Activated naive CD8-positive, alpha-beta T cell treated with anti-CD3 and anti-CD28 coated beads, Interleukin-2, amount 50 U/mL, for 16 hours (primary cell): Measurements from ENCODE around the gene ACTC1.

Source experiments
- DNase-seq: peaks from one replicate; pipeline ENCODE4 v3.0.0-alpha.2; 2020; ENCODE audit warnings: low read depth, low spot score

ACTC1 gene

GRCh38 chr15:34802371-34802770 is 7.0 kb upstream of the ACTC1 start:
- DNase-seq = no peak

GRCh38 chr15:34799149-34800101 is 4.1 kb upstream of the ACTC1 start:
- DNase-seq = no peak

DNA sequence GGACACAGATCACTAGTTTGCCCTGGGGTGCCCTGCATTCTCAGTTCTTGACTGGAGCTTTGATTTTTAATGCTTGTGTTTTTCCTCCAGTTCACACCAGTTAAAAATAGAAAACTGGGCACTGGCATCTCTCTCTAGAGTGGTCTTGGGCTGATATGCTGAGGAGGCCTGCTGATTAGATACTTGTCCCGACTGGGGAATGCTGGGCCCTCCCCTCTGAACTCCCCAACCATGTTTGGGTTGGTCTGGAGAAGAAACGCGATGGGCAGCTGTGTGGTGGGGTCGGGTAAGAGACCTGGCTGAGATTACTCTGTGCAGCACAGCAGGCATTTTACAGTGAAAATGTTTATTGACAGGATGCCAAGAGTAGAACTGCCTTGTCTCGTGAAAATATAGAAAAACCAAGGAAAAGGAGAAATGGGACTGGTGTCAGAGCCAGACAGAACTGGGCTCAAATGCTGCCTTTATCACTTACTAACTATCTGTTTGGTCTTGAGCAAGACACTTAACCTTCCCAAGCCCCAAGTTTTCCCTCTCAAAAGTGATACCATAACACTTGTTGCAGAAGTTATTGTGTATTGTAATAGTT is 1.6 kb upstream of the ACTC1 start:
- DNase-seq = no peak

- DNase-seq = no peak
Measured at GRCh38 chr15:34794590-34795206, 651 bp downstream of the ACTC1 start.

GRCh38 chr15:34793901-34794300 is 1.4 kb downstream of the ACTC1 start:
- DNase-seq = no peak

DNA sequence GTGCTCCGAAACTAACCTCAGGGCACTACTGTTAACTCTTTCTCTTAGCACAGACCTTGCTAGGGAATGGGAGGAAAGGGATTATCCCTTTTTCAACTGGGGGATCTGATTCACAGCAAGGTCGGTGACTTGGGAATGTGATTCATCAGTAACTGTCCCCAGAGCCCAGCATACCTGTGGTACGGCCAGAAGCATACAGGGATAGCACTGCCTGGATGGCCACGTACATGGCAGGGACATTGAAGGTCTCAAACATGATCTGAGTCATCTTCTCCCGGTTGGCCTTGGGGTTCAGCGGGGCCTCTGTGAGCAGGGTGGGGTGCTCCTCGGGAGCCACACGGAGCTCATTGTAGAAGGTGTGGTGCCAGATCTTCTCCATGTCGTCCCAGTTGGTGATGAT is 2.3 kb downstream of the ACTC1 start:
- no peak for DNase-seq

DNA sequence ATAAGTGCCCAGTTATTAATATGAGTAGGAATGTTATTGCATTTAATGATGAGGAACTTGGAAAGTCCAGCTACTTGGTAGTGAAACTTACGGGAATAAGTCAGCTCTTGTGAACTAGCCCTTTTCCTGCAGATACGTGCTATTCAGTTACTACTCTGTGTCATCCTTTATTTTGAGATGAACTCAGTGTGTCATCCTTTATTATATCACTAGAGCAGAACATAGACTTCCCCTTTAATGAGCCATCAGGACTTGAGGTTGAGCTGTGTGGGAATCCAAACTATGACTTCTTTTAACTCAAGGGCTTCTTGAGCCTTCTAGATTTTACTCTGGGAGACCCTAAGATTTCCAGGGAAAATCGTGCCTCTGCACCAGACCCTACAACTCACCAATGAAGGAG is 3.6 kb downstream of the ACTC1 start:
- no peak for DNase-seq

- DNase-seq = no peak
Measured at GRCh38 chr15:34790121-34790520, 5.2 kb downstream of the ACTC1 start.

- no peak for DNase-seq
Measured at GRCh38 chr15:34789326-34789725, 6.0 kb downstream of the ACTC1 start.

GRCh38 chr15:34786206-34786605 is 9.1 kb downstream of the ACTC1 start:
- DNase-seq = no peak

GRCh38 chr15:34783991-34784390 is 11.4 kb downstream of the ACTC1 start:
- no peak for DNase-seq

- no peak for DNase-seq
Measured at GRCh38 chr15:34783431-34783830, 11.9 kb downstream of the ACTC1 start.

DNA sequence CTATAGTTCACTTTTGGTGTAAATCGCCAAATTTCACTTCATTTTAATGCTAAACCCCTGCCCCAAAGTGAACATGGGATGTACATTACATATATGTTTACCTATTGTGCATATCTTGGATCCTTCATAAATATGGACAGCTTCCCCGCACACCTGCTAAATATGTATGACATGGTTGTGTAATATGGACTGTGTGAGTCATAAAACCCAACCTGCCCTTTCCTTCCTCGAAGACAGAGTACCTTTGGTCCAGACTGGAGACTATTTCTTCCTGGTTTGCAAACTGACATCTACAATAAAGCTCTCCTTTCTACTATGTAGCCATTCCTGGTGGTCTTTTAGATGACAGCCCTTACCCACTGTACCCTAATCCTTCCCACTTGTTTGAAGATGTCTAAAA is 12.4 kb downstream of the ACTC1 start:
- DNase-seq = no peak

DNA sequence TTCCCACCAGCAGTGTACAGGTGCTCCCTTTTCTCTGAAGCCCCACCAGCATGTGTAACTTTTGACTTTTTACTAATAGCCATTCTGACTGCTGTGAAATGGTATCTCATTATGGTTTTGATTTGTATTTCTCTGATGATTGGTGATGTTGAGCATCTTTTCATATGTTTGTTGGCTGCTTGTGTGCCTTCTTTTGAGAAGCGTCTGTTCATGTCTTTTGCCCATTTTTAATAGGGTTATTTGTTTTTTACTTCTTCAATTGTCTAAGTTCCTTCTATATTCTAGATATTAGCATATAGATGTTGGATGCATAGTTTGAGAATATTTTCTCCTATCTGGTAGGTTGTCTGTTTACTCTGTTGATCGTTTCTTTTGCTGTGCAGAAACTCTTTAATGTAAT is 14.6 kb downstream of the ACTC1 start:
- no peak for DNase-seq

GRCh38 chr15:34776606-34777105 is 18.7 kb downstream of the ACTC1 start:
- no peak for DNase-seq

GRCh38 chr15:34773917-34774316 is 21.4 kb downstream of the ACTC1 start:
- DNase-seq = no peak

- DNase-seq = no peak
Measured at GRCh38 chr15:34773013-34773412, 22.3 kb downstream of the ACTC1 start.

GRCh38 chr15:34772312-34772711 is 23.0 kb downstream of the ACTC1 start:
- no peak for DNase-seq

GRCh38 chr15:34769711-34770110 is 25.6 kb downstream of the ACTC1 start:
- DNase-seq = no peak

DNA sequence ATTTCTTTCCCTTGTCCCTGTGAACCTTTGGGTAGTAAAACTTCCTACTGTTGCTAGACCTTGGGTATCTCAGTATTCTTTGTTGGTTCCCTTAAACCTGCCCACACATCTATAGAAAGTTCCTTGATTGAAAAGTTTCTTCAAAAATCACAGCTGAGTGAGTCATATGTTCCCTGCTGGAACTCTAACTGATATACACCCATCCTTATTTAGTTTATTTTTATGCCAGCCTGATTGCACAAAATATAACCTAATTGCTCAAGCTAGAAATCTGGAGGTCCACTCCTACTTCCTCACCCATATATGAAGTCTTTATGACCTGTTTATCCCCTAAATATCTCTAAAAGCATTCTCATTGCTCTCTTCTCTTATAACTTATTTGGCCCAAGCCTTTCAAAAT is 26.8 kb downstream of the ACTC1 start:
- no peak for DNase-seq

DNA sequence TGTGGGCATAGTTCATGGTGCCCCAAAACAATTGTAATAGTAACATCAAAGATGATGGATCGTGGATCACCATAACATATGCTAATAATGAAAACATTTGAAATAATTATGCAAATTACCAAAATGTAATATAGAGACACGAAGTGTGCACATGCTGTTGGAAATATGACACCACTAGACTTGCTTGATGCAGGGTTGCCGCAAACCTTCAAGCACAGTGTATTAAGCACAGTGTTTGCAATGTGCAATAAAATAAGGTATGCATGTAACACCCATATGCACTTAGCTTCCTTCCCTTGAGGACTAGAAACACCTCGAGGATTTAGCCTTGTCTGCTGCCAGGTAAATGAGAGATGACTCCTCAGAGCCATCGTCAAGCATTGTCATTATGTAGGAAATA is 29.6 kb downstream of the ACTC1 start:
- no peak for DNase-seq

- no peak for DNase-seq
Measured at GRCh38 chr15:34760909-34761308, 34.4 kb downstream of the ACTC1 start.

DNA sequence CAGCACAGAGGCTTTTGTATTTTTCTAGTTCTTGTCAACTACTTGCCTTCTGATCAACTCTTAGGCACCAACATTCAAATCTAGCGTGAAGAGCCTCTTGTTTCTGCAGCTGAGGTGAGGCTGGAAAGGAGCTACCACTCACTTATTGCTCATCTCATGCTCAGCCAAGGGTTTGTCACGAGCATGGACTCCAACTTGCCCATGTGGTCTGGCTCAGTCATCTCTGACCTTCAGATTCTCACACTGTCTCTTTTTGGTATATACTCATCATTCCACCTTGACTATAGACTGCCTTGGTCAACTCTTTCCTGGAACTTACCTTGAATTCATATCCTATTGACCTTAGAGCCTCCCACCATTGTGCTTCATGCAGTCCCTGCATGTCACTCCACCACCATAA is 35.4 kb downstream of the ACTC1 start:
- DNase-seq = no peak
